HG03521 (cell line): ENCODE measurements around the gene DENND2C.

ENCODE experiments used
- ATAC-seq: cut with Tn5 transposase; IDR thresholded peaks from one replicate; pipeline ENCODE4 v1.9.1; 2021; ENCODE audit warnings: mild to moderate bottlenecking, moderate library complexity; ENCODE audit not compliant: unreplicated experiment

DENND2C gene

GRCh38 chr1:114550336-114550735, 119.5 kb downstream of the DENND2C start:
- no peak for ATAC-seq

DNA sequence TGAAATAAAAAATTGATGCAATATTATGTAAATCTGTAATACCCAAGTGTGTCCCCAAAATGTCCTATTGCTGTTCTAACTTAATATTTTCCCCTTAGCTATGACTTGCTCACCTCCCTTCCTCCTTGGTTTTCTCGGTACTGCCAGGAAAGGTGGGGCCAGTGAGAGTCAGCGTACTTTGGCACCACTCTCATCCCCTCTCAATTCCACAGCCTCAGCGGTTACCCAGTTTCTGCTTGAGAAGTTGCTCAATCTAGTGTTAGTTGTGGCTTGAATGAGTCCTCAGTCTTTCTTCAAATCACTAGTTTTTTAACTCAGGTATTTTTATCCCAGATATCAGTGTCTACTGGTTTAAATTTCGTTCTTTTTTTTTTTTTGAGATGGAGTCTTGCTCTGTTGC, 120.7 kb downstream of the DENND2C start:
- ATAC-seq: no peak

DNA sequence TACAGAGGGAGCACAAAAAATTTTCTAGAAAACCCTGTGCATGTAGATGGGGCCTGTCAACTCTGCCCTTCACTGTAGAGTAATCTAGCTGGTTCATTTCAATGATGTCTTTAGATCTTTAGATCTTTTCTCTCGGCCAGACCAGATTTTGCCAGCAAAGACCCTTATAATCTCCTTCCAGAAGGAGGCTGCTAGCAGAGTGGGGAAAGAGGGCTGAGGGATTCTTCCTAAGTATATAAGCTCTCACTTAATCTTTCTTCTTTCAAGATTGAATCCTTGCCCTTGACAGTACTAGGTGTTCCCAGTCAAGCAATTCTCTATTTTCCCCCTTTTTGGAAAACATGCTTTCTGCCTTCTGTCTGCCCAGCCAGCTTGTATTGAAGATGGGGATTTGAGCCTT, 122.8 kb downstream of the DENND2C start:
- ATAC-seq: no peak

DNA sequence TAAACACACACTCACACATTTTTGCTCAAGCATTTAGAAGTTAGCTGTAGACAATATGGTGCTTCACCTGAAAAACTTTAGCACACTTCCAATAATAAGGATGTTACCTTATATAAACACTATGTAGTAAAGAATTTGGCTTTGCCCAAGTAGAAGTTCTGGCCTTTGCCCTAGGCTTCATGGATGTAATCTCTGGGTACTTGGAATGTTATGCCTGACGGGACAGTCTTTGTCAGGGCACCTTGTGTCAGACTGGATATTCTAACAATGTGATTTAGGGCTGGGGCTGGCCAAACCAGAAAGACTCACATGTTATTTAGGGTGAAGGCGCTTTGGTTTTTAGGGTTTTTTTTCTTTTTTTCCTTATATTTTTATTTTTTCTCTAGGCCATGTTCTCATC, 124.1 kb downstream of the DENND2C start:
- no peak for ATAC-seq

GRCh38 chr1:114545315-114545714, 124.5 kb downstream of the DENND2C start:
- no peak for ATAC-seq

GRCh38 chr1:114540821-114541220, 129.0 kb downstream of the DENND2C start:
- ATAC-seq: no peak

GRCh38 chr1:114540272-114540671, 129.6 kb downstream of the DENND2C start:
- no peak for ATAC-seq

DNA sequence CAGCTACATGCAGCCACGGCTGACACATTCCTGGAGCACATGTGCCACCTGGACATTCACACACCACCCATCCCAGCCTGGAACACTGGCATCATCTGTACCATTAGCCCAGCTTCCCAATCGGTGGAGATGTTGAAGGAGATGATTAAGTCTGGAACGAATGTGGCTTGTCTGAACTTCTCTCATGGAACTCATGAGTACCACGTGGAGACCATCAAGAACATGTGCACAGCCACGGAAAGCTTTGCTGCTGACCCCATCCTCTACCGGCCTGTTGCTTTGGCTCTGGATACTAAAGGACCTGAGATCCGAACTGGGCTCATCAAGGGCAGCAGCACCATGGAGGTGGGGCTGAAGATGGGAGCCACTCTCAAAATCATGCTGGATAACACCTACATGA, 133.8 kb downstream of the DENND2C start:
- no peak for ATAC-seq

DNA sequence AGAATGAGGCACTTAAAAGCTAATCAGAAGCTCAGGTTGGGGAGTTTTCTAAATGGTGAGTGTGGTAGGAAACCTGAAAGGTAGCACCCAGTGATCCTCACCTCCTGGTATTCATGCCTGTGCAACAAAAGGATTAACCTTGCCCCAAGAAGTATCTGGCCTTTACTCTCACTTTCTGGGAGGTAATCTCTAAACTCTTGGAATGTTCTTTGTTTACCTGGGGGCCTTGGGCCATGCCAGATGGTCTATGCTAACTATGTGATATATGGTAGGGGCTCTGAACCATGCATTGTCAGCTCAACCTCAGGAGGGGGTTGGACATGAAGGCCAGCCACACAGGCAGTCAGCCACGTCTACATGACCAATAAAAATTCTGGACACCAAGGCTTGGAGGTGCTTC, 134.4 kb downstream of the DENND2C start:
- ATAC-seq: no peak
